SK-N-SH (cell line): ENCODE results near the gene A1BG.

Experiments
- MEF2A ChIP-seq: IDR thresholded peaks from 2 replicates; pipeline ENCODE4 v1.4.0; 2012; ENCODE audit warnings: low read depth, borderline replicate concordance
- SMC3 ChIP-seq: IDR thresholded peaks from 2 replicates; pipeline ENCODE4 v1.6.1; 2012; ENCODE audit warnings: low read depth, low read length, improper control_type of control experiment
- TEAD4 ChIP-seq: IDR thresholded peaks from 2 replicates; pipeline ENCODE4 v1.4.0; 2012; ENCODE audit warnings: mild to moderate bottlenecking, borderline replicate concordance; ENCODE audit not compliant: insufficient read depth
- TF ChIP-seq, protein P1 (sequence below): fragments of 200-600 bp; sonication (generic); IDR thresholded peaks from 2 replicates; pipeline ENCODE4 v1.6.1; 2017; ENCODE audit warnings: antibody characterized with exemption, mild to moderate bottlenecking, moderate library complexity
- TF ChIP-seq, protein P2 (sequence below): IDR thresholded peaks from 2 replicates; pipeline ENCODE4 v1.4.0; 2012; ENCODE audit warnings: low read depth
- TF ChIP-seq, protein P3 (sequence below): IDR thresholded peaks from 2 replicates; pipeline ENCODE4 v1.4.0; 2012; ENCODE audit warnings: low read depth, borderline replicate concordance

DNA sequence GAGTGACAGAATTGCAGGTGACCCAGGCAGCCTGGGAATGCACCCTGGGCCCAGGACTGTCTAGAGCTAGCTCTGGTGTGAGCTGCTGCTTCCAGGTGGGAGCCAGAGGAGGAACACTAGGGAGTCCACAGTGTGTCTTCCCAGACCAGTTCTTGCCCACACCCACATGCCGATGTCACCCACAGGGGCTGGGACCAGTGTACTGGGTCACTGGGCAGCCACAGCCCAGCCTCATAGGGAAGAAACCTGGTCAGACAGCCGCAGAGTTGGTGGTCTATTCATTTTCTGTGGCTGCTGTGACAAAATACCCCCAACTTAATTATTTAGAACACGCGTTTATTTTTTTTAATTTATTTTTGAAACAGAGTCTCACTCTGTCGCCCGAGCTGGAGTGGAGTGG is 45.3 kb upstream of the A1BG start:
- TF ChIP-seq, protein P1, sequence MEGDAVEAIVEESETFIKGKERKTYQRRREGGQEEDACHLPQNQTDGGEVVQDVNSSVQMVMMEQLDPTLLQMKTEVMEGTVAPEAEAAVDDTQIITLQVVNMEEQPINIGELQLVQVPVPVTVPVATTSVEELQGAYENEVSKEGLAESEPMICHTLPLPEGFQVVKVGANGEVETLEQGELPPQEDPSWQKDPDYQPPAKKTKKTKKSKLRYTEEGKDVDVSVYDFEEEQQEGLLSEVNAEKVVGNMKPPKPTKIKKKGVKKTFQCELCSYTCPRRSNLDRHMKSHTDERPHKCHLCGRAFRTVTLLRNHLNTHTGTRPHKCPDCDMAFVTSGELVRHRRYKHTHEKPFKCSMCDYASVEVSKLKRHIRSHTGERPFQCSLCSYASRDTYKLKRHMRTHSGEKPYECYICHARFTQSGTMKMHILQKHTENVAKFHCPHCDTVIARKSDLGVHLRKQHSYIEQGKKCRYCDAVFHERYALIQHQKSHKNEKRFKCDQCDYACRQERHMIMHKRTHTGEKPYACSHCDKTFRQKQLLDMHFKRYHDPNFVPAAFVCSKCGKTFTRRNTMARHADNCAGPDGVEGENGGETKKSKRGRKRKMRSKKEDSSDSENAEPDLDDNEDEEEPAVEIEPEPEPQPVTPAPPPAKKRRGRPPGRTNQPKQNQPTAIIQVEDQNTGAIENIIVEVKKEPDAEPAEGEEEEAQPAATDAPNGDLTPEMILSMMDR: no peak
- TF ChIP-seq, protein P2, sequence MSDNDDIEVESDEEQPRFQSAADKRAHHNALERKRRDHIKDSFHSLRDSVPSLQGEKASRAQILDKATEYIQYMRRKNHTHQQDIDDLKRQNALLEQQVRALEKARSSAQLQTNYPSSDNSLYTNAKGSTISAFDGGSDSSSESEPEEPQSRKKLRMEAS: no peak
- TF ChIP-seq TEAD4 (no peak), MEF2A (no peak), SMC3 (no peak)
- TF ChIP-seq, protein P3, sequence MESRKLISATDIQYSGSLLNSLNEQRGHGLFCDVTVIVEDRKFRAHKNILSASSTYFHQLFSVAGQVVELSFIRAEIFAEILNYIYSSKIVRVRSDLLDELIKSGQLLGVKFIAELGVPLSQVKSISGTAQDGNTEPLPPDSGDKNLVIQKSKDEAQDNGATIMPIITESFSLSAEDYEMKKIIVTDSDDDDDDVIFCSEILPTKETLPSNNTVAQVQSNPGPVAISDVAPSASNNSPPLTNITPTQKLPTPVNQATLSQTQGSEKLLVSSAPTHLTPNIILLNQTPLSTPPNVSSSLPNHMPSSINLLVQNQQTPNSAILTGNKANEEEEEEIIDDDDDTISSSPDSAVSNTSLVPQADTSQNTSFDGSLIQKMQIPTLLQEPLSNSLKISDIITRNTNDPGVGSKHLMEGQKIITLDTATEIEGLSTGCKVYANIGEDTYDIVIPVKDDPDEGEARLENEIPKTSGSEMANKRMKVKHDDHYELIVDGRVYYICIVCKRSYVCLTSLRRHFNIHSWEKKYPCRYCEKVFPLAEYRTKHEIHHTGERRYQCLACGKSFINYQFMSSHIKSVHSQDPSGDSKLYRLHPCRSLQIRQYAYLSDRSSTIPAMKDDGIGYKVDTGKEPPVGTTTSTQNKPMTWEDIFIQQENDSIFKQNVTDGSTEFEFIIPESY: no peak
